Keratinocyte (primary cell): Measurements from ENCODE around the gene APP. TPM values are rescaled to one million over a fixed set of nuclear protein-coding genes. Genes with fewer than 3 reads are reported as not detected.
A peak's percentile ranks its signal among the peaks of the same experiment; 100 is the strongest.

ENCODE experiments used
- DNase-seq: peaks from one replicate; pipeline ENCODE4 v3.0.0-alpha.2; 2011; ENCODE audit warnings: low read depth, missing footprints, low spot score
- FAIRE-seq: peaks from 2 replicates; lab custom pipeline; 2011; peaks lifted over from hg19 to GRCh38; lab: Jason Lieb, UNC
- H2AFZ ChIP-seq: 2 replicates; pipeline ENCODE4 v1.6.0; 2012; ENCODE audit warnings: low read length, control low read depth, inconsistent platforms; ENCODE audit not compliant: control insufficient read depth
- H3K27ac ChIP-seq: 2 replicates; pipeline ENCODE4 v1.5.1; 2011; ENCODE audit warnings: low read length; ENCODE audit not compliant: control insufficient read depth, insufficient read depth
- H3K27me3 ChIP-seq: 3 replicates; pipeline ENCODE4 v1.6.0; 2011; ENCODE audit warnings: low read length; ENCODE audit not compliant: control insufficient read depth, insufficient read depth; ENCODE audit errors: extremely low read depth
- H3K36me3 ChIP-seq, 2 experiments: 2 replicates in 1 of 2; 3 replicates in 1 of 2; pipeline ENCODE4 v1.5.1; 2011; ENCODE audit warnings: low read length in 2 of 2, mild to moderate bottlenecking in 1 of 2; ENCODE audit not compliant: control insufficient read depth in 2 of 2, insufficient read depth in 2 of 2; ENCODE audit errors: extremely low read depth in 1 of 2
- H3K4me1 ChIP-seq: 3 replicates; pipeline ENCODE4 v1.5.1; 2011; ENCODE audit warnings: low read length; ENCODE audit not compliant: control insufficient read depth, insufficient read depth; ENCODE audit errors: extremely low read depth
- H3K4me2 ChIP-seq: 3 replicates; pipeline ENCODE4 v1.6.0; 2011; ENCODE audit warnings: low read depth, low read length; ENCODE audit not compliant: control insufficient read depth, insufficient read depth; ENCODE audit errors: extremely low read depth
- H3K4me3 ChIP-seq, 3 experiments: fragments of 200-600 bp in 1 of 3; sonication (generic) in 1 of 3; 2 replicates in 2 of 3; 3 replicates in 1 of 3; pipeline ENCODE4 v1.5.1; 2011 to 2016; ENCODE audit warnings: low read length in 3 of 3, mild to moderate bottlenecking in 3 of 3, control low read depth in 2 of 3, inconsistent platforms in 1 of 3, low read depth in 1 of 3, mixed read lengths in 1 of 3, mixed run types in 1 of 3, moderate library complexity in 1 of 3; ENCODE audit not compliant: control insufficient read depth in 2 of 3, insufficient read depth in 2 of 3; ENCODE audit errors: extremely low read depth in 1 of 3
- H3K79me2 ChIP-seq: 2 replicates; pipeline ENCODE4 v1.6.0; 2012; ENCODE audit warnings: low read length; ENCODE audit not compliant: control insufficient read depth, insufficient read depth
- H3K9ac ChIP-seq: 3 replicates; pipeline ENCODE4 v1.6.0; 2011; ENCODE audit warnings: low read length; ENCODE audit not compliant: control insufficient read depth, insufficient read depth; ENCODE audit errors: extremely low read depth
- H3K9me1 ChIP-seq: 3 replicates; pipeline ENCODE4 v1.6.0; 2011; ENCODE audit warnings: low read length; ENCODE audit not compliant: control insufficient read depth, insufficient read depth; ENCODE audit errors: extremely low read depth
- H3K9me3 ChIP-seq: 2 replicates; pipeline ENCODE4 v1.5.1; 2012; ENCODE audit warnings: low read depth, low read length; ENCODE audit not compliant: control insufficient read depth
- H4K20me1 ChIP-seq: 3 replicates; pipeline ENCODE4 v1.6.0; 2011; ENCODE audit warnings: low read length; ENCODE audit not compliant: control insufficient read depth, insufficient read depth; ENCODE audit errors: extremely low read depth
- CTCF ChIP-seq, 3 experiments: IDR thresholded peaks in 1 of 3; conservative IDR thresholded peaks in 1 of 3; optimal IDR thresholded peaks in 1 of 3; 2 replicates in 2 of 3; 3 replicates in 1 of 3; pipeline versions ENCODE3 to v1.5.1; 2011; ENCODE audit warnings: low read length in 3 of 3, mild to moderate bottlenecking in 3 of 3, moderate library complexity in 2 of 3, control low read depth in 1 of 3, inconsistent platforms in 1 of 3; ENCODE audit not compliant: insufficient read depth in 2 of 3; ENCODE audit errors: extremely low read depth in 1 of 3
- EZH2 ChIP-seq: IDR thresholded peaks from one replicate; pipeline ENCODE4 v1.6.1; 2012; ENCODE audit warnings: inconsistent platforms, mild to moderate bottlenecking, low read length, moderate library complexity
- dilution Hi-C: fragments of 300-500 bp; cut with MboI; formaldehyde crosslinking; loops from one replicate; pipeline ENCODE4 v1.7.0; 2020; ENCODE audit warnings: low sequenced_read_pairs; ENCODE audit not compliant: extremely low pct_ligation_motif_present
- polyA plus RNA-seq, 5 experiments: library from polyadenylated mRNA; depleted of rRNA in 3 of 5; stranded (reverse) in 3 of 5; stranded (forward) in 1 of 5; unstranded in 1 of 5; fragments of >200 nt; gene quantifications; 1 replicate in 1 of 5; 2 replicates in 3 of 5; 3 replicates in 1 of 5; pipeline versions ENCODE4 v1.2.1 to v1.2.3, GENCODE V29; 2011 to 2012; ENCODE audit warnings: missing spikeins in 2 of 5, low read depth in 1 of 5, low replicate concordance in 1 of 5

APP gene
- polyA plus RNA-seq, 1 donor (not counting 4 experiments of a cell fraction or from before 2014, with no cell fraction given): 1,015 TPM

GRCh38 chr21:26127073-26127814, 43.3 kb downstream of the APP start:
- no peaks in the 10 kb centered on the region for H3K27me3 ChIP-seq
- no peak for DNase-seq
- peak overlapping the region; percentile 65 for H3K4me2 ChIP-seq
- no peak overlapping the region for H3K4me3 ChIP-seq
- TF ChIP-seq CTCF (optimal IDR thresholded peaks at IDR 0.05 in 1 of 3, IDR thresholded peaks at IDR 0.05 in 1 of 3, conservative IDR thresholded peaks at IDR 0.05 in 1 of 3; ENCODE audit: extremely low read depth in 1 of 3, insufficient read depth in 2 of 3, low read length in 3 of 3) (no peak), EZH2 (no peak)
- H3K9ac ChIP-seq: peak overlapping the region; percentile 5
- H4K20me1 ChIP-seq: peaks cover 31% of the 10 kb centered on the region
- H3K36me3 ChIP-seq: peaks cover 0 to 6% of the 10 kb centered on the region in 2 experiments
- peak overlapping the region; percentile 48 for H3K27ac ChIP-seq
- FAIRE-seq: no peak
- H2AFZ ChIP-seq: no peak overlapping the region
- peaks cover 90% of the 10 kb centered on the region for H3K79me2 ChIP-seq
- peaks cover 72% of the 10 kb centered on the region for H3K4me1 ChIP-seq
- no peaks in the 10 kb centered on the region for H3K9me3 ChIP-seq
- peaks cover 2% of the 10 kb centered on the region for H3K9me1 ChIP-seq
- dilution Hi-C loops: no loop called here

- FAIRE-seq: peak; percentile 61
- dilution Hi-C loops: no loop called here
- H3K9ac ChIP-seq: no peak overlapping the region
Observed at GRCh38 chr21:26126168-26126553, 44.4 kb downstream of the APP start.

More at GRCh38 chr21:26126168-26126553, 44.4 kb downstream of the APP start:
- Histone ChIP-seq H2AFZ (no peak overlapping the region), H3K27me3 (no peaks in the 10 kb centered on the region), H3K9me3 (no peaks in the 10 kb centered on the region), H4K20me1 (peaks cover 26% of the 10 kb centered on the region), H3K79me2 (peaks cover 90% of the 10 kb centered on the region), H3K27ac (peak overlapping the region; percentile 50), H3K4me1 (peaks cover 69% of the 10 kb centered on the region), H3K36me3 (peaks cover 0 to 6% of the 10 kb centered on the region in 2 experiments), H3K4me3 (no peak overlapping the region), H3K4me2 (peak overlapping the region; percentile 70), H3K9me1 (peaks cover 2% of the 10 kb centered on the region)
- no peak for DNase-seq
- no peak for TF ChIP-seq EZH2
- no peak for TF ChIP-seq CTCF (optimal IDR thresholded peaks at IDR 0.05 in 1 of 3, IDR thresholded peaks at IDR 0.05 in 1 of 3, conservative IDR thresholded peaks at IDR 0.05 in 1 of 3; ENCODE audit: extremely low read depth in 1 of 3, insufficient read depth in 2 of 3, low read length in 3 of 3)
